ENCODE measurements around the gene DDIT4. TPM values are rescaled to one million over a fixed set of nuclear protein-coding genes. Genes with fewer than 3 reads are reported as not detected.
"Not testable (repeated sequence)": the region's sequence is repeated elsewhere in the genome, so short reads cannot be mapped to it uniquely, and the experiment has no call there.

DDIT4 gene
- total RNA-seq, 1 experiment from 2014 or later: 197 TPM

GRCh38 chr10:72244573-72245038 lies 29.1 kb upstream of the DDIT4 start:
- in situ Hi-C loops (cut with HindIII; ENCODE audit: low pct_unique_long_range_greater_than_20kb, low sequenced_read_pairs): no loop called here
- DNase-seq (ENCODE audit: low read depth, low spot score): no peak

DNA sequence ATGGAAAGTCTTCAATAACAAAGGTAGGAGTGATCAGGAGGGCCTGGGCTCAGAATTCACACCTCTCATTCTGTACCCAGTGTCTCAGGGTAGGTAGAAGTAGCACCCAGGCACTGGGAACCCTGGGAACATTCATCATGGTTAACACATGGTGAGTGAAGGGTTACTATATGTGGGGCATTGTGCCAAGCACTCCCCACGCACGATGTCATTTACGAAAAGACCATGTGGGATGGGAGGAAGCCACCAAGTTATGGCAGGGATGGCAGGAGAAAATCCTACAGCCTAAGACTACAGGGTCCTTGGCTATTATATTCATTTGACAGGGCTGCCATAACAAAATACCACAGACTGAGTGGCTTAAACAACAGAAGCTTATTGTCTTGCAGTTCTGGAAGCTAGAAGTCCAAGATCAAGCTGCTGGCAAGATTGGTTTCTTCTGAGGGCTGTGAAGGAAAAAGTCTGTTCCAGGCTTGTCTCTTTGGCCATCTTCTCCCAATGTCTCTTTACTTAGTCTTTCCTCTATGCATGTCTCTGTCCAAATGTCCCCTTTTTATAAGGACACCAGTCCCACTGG lies 27.7 kb upstream of the DDIT4 start:
- in situ Hi-C loops (cut with HindIII; ENCODE audit: low pct_unique_long_range_greater_than_20kb, low sequenced_read_pairs): no loop called here
- DNase-seq (ENCODE audit: low read depth, low spot score): peak; percentile 30

DNA sequence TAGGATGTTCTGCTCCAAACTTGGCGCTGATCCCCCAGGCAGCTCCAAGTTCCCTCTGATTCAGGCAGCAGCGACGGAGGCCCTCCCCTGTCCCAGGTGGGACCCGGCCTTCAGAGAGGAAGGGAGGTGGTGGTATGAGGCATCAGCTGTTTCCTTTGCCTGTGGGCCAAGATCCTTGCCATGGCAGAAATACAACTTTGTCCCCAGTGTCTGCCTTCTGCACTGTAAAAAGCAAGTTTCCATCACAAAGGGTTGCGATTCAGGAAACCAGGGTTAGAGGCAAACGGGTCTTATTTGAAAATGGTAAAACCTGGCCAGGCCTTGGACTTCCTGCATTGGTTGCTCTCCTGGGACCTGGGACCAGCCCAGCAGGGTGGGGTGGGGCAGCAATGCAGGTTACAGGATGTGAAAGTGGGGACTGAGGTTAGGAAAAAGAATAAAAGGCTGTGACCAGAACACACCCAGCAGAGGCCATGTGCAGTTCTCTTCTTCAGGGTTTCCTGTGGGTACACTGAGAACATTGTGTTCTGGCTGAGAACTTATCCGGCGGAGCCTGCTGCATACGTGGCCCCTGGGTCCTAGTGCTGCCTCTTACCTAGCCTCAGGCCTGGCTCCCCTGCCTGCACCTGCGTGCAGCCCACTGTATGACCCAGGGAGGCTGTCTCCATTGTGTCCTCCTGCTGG lies 25.1 kb upstream of the DDIT4 start:
- in situ Hi-C loops (cut with HindIII; ENCODE audit: low pct_unique_long_range_greater_than_20kb, low sequenced_read_pairs): no loop called here
- peak; percentile 91 for DNase-seq (ENCODE audit: low read depth, low spot score)

GRCh38 chr10:72249176-72249862 lies 24.4 kb upstream of the DDIT4 start:
- in situ Hi-C loops (cut with HindIII; ENCODE audit: low pct_unique_long_range_greater_than_20kb, low sequenced_read_pairs): not testable (repeated sequence)

DNA sequence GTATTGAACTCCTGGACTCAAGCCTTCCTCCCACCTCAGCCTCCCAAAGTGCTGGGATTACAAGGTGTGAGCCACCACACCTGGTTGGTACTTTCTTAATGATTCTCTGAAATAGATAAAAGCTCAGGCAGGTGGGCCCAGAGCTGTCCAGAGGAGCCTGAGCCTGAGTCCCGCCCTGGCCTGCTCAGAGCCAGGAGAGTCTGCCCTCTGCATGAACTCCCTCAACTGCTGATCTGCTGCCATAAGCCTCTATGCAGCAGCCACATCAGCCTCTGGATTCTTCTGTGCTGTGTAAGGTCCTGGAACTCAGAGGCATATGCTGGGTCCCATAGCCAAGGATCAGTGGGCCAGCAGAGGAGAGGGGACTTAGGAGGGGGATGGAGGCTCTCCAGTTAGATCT lies 23.1 kb upstream of the DDIT4 start:
- DNase-seq (ENCODE audit: low read depth, low spot score): no peak

More at GRCh38 chr10:72249176-72249862, 24.4 kb upstream of the DDIT4 start:
- DNase-seq (ENCODE audit: low read depth, low spot score): not testable (repeated sequence)

GRCh38 chr10:72251635-72252034 lies 22.1 kb upstream of the DDIT4 start:
- no peak for DNase-seq (ENCODE audit: low read depth, low spot score)
- in situ Hi-C loops (cut with HindIII; ENCODE audit: low pct_unique_long_range_greater_than_20kb, low sequenced_read_pairs): no loop called here

More for the DNA sequence above, 23.1 kb upstream of the DDIT4 start:
- in situ Hi-C loops (cut with HindIII; ENCODE audit: low pct_unique_long_range_greater_than_20kb, low sequenced_read_pairs): no loop called here

DNA sequence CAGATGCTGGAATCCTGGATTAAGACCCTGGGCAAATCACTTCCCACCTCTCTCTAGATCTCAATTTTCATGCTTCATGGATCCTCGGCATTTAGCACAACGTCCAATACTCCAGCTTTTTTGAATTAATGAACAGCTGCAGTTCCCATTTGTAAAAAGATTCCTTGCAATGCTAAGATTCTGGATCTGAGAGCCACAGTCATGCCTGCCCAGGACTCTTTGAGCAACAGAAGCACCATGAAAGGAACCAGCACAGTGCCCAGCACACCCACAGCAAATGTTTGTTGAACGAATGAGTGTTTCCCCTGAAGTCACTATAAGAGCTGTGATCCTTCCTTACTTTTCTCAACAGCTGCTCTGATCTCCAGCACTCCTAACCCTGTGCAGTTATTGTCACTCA lies 20.8 kb upstream of the DDIT4 start:
- no peak for DNase-seq (ENCODE audit: low read depth, low spot score)

GRCh38 chr10:72253578-72253977 lies 20.1 kb upstream of the DDIT4 start:
- in situ Hi-C loops (cut with HindIII; ENCODE audit: low pct_unique_long_range_greater_than_20kb, low sequenced_read_pairs): no loop called here
- DNase-seq (ENCODE audit: low read depth, low spot score): no peak

More for the DNA sequence above, 20.8 kb upstream of the DDIT4 start:
- in situ Hi-C loops (cut with HindIII; ENCODE audit: low pct_unique_long_range_greater_than_20kb, low sequenced_read_pairs): no loop called here

- peak; percentile 74 for DNase-seq (ENCODE audit: low read depth, low spot score)
- in situ Hi-C loops (cut with HindIII; ENCODE audit: low pct_unique_long_range_greater_than_20kb, low sequenced_read_pairs): no loop called here
Observed at GRCh38 chr10:72254813-72255568, 18.7 kb upstream of the DDIT4 start.

DNA sequence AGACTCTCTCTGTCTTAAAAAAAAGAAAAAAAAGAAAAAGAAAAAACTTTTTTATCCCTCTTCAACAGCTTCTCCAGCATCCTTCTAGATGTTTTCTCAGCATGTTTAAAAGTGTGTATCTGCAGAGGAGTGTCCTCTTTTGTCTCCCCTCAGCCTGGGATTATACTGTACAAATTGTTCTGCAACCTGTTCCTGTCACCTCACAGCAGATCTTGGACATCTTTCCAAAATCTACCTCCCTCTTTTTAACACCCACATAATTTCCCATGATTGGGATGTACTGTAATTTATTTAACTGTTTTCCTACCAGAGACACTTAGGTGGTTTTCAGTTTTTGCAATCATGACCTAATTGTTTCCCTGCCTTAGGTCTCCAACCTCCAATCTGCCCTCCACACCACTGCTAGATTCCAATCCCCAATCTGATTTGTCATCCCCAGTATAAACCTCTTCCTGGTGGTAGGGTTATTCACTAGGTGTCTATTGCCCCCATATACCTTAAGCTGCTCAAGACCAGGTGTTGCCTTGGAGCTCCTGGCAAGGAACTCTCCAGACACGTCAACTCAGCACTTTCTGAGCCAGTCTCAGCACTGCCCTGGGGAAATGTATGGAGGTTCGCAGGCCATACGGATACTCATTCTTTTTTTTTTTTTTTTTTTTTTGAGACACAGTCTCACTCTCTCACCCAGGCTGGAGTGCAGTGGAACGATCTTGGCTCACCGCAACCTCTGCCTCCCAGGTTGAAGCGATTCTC lies 17.6 kb upstream of the DDIT4 start:
- in situ Hi-C loops (cut with HindIII; ENCODE audit: low pct_unique_long_range_greater_than_20kb, low sequenced_read_pairs): no loop called here
- no peak for DNase-seq (ENCODE audit: low read depth, low spot score)

- no peak for DNase-seq (ENCODE audit: low read depth, low spot score)
- in situ Hi-C loops (cut with HindIII; ENCODE audit: low pct_unique_long_range_greater_than_20kb, low sequenced_read_pairs): no loop called here
Observed at GRCh38 chr10:72257051-72257892, 16.5 kb upstream of the DDIT4 start.

DNA sequence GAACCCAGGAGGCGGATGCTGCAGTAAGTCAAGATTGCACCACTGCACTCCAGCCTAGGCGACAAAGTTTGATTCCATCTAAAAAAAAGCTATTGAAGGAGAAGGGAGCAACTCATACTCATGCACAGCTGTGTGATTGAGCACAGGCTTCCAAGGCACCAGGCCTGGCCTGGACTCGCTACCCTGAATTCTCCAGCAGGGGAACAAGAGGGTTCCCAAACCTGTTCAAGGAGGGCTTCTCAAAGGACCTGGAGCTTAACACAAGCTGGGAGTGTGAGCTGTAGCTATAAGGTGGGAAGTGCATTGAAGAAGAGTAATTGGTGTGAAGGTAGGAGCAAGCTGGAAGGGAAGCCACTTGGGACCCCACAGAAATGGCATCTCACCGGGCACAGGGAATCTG lies 15.1 kb upstream of the DDIT4 start:
- peak; percentile 28 for DNase-seq (ENCODE audit: low read depth, low spot score)
- in situ Hi-C loops (cut with HindIII; ENCODE audit: low pct_unique_long_range_greater_than_20kb, low sequenced_read_pairs): no loop called here

DNA sequence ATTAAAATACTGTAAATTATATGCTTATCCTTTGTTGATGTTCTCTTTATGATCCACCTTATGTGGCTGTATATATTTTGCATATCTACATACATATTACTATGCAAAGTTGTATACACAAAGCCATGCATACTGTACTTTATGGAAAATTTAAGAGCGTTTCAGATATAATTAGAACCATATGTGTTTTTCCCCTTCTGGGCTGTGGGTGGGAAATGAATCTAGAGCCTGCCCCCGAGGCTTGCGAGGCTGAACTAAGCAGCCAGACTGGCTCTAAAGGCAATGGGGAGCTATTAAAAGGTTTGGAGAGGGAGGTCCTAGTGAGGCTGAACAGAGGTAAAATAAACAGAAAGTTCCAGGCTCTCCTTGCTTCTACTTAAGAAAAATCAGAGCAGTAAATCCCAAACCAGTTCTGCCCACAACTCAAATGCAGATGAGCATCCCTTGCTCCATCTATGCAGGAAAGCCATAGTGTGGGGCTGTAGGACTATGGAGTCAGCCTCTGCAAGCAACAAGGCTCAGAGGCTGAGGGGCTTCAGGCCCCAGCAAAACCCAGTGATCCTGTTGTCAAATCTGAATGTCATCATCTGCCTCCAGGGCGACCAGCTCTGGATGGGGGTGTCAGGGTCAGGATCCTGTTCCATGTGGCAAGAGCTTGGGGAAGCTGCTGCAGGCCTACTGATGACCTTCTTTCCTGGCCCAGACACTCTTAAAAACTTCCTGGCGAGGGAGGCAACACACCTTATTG lies 14.1 kb upstream of the DDIT4 start:
- in situ Hi-C loops (cut with HindIII; ENCODE audit: low pct_unique_long_range_greater_than_20kb, low sequenced_read_pairs): no loop called here
- no peak for DNase-seq (ENCODE audit: low read depth, low spot score)

DNA sequence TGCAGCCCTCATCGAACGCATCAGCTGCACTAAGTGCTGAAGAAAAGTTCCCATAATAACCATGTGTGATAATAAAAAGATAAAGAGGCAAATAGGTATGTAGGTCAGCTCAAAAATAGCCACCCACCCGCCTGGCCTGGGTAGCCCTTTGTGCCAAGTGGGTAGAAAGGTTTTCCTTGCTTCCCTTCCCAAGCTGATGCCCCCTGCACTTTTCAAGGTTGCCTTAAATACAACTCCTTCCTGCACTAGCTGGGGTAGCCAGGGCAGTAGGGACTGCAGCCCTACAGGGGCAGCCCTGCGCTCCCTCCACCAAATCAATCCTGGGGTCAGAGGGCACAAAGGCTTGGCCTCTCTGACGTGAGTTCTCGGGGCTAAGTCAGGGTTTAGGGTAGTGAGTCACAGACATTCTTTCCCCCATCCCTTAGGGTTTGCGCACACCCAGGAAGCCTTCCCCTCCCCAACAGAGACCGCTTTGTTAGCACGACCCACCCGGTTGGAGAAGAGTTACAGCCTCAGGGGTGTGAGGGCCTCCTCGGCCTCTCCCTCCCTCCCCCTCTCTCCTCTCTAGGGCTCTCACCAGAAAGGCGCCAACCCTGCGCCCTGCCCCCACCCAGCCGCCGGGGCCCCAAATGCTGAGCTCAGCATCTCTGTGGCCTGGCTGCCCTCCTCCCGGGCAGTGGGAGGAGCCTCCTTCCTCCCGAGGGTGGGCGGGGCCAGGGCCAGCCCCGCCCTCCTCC lies 13.3 kb upstream of the DDIT4 start:
- in situ Hi-C loops (cut with HindIII; ENCODE audit: low pct_unique_long_range_greater_than_20kb, low sequenced_read_pairs): no loop called here

GRCh38 chr10:72260976-72261783 lies 12.5 kb upstream of the DDIT4 start:
- in situ Hi-C loops (cut with HindIII; ENCODE audit: low pct_unique_long_range_greater_than_20kb, low sequenced_read_pairs): no loop called here
- peak; percentile 23 for DNase-seq (ENCODE audit: low read depth, low spot score)

More for the DNA sequence above, 13.3 kb upstream of the DDIT4 start:
- DNase-seq (ENCODE audit: low read depth, low spot score): peak; percentile 98

All from SK-MEL-5 (cell line).